ENCODE measurements around the gene BLM. TPM values are rescaled to one million over a fixed set of nuclear protein-coding genes. Genes with fewer than 3 reads are reported as not detected.

The BLM gene
- total and polyA plus RNA-seq, 10 of the 15 experiments (the other 5 are each of a cell fraction or from before 2014, with no cell fraction given), result 23.0 to 68.4 (median 43.9) TPM

- ChIA-PET CTCF (interaction anchor here (0.9 to 1.9 kb wide), 6 partner anchors 68 to 467 kb away, joined by 3 to 7 read pairs (median 4); partner anchors contain the start of gene UNC45A), POLR2A (interaction anchor here (0.7 to 1.2 kb wide), 5 partner anchors 15 to 484 kb away, joined by 3 to 5 read pairs (median 4); no protein-coding TSS in a partner anchor), RAD21 (ENCODE audit: unreplicated experiment) (interaction anchor here (0.6 to 1.3 kb wide), 4 partner anchors 26 to 307 kb away, joined by 3 to 6 read pairs (median 3); no protein-coding TSS in a partner anchor), SMC1A (ENCODE audit: uncharacterized antibody, unreplicated experiment) (interaction anchor here (1.0 to 2.2 kb wide), 9 partner anchors 9 to 183 kb away, joined by 3 to 12 read pairs (median 3); no protein-coding TSS in a partner anchor)
- DNase-seq (ENCODE audit: low read depth, low spot score) (no peak), FAIRE-seq (no peak), ATAC-seq (no peak)
- Histone ChIP-seq H3K36me3 (ENCODE audit: control insufficient read depth in 2 of 2, insufficient read depth in 2 of 2, low read length in 1 of 2) (peaks cover 3 to 12% of the 10 kb centered on the region in 2 experiments; a peak in 2 of 4 replicates), H3K9me3 (replicated peaks; ENCODE audit: control insufficient read depth, insufficient read depth, low read length) (no peaks in the 10 kb centered on the region), H2AFZ (ENCODE audit: control insufficient read depth, low read depth, low read length) (no peak overlapping the region), H3K4me3 (no peak overlapping the region), H3K9ac (ENCODE audit: control insufficient read depth, insufficient read depth, low read length) (no peak overlapping the region), H3K4me1 (ENCODE audit: control insufficient read depth, insufficient read depth, low read length) (peaks cover 11% of the 10 kb centered on the region), H4K20me1 (ENCODE audit: control insufficient read depth, insufficient read depth) (no peaks in the 10 kb centered on the region), H3K4me2 (ENCODE audit: control insufficient read depth, insufficient read depth) (no peak overlapping the region), H3K27ac (ENCODE audit: control insufficient read depth, insufficient read depth) (no peak overlapping the region; the same call in 1 of the 2 replicates), H3K79me2 (ENCODE audit: control insufficient read depth, insufficient read depth, low read length) (no peaks in the 10 kb centered on the region), H3K27me3 (replicated peaks in 1 of 2; ENCODE audit: control insufficient read depth in 2 of 2, insufficient read depth in 2 of 2, low read length in 1 of 2) (no peaks in the 10 kb centered on the region)
- BruUV-seq (replicated peaks), result no TSS peak
- TF ChIP-seq KDM1A (IDR thresholded peaks at IDR 0.05; ENCODE audit: borderline replicate concordance) (no peak), ZNF274 (IDR thresholded peaks at IDR 0.05; ENCODE audit: insufficient read depth, insufficient read length) (no peak)
- 100% methylated on average over 3 of the region's 3 CpGs for WGBS (ENCODE audit: insufficient coverage, insufficient replicate concordance, low lambda C conversion rate, missing lambda C conversion rate)
- intact Hi-C loops (cut with micrococcal nuclease; ENCODE audit: unreplicated experiment) (loop anchor here (5.0 kb wide), 1 partner anchor 84 kb away; no protein-coding TSS in a partner anchor), in situ Hi-C loops (cut with MboI) (no loop called here)
These were observed 70.7 kb downstream of the BLM start for GRCh38 chr15:90787881-90788280.

GRCh38 chr15:90789462-90789861 is 72.3 kb downstream of the BLM start:
- WGBS (ENCODE audit: insufficient coverage, insufficient replicate concordance, low lambda C conversion rate, missing lambda C conversion rate), result 98% methylated on average over 5 of the region's 5 CpGs
- H3K4me3 ChIP-seq, result no peak overlapping the region
- H3K9me3 ChIP-seq (replicated peaks; ENCODE audit: control insufficient read depth, insufficient read depth, low read length), result no peaks in the 10 kb centered on the region
- no peaks in the 10 kb centered on the region for H4K20me1 ChIP-seq (ENCODE audit: control insufficient read depth, insufficient read depth)
- in situ Hi-C loops (cut with MboI) (no loop called here), intact Hi-C loops (cut with micrococcal nuclease; ENCODE audit: unreplicated experiment) (loop anchor here (5.0 kb wide), 1 partner anchor 83 kb away; no protein-coding TSS in a partner anchor)
- FAIRE-seq (no peak), DNase-seq (ENCODE audit: low read depth, low spot score) (no peak), ATAC-seq (no peak)
- POLR2A ChIA-PET, result interaction anchor here (0.6 to 1.1 kb wide), 4 partner anchors 19 to 56 kb away, joined by 3 to 7 read pairs (median 5); no protein-coding TSS in a partner anchor
- no peaks in the 10 kb centered on the region for H3K79me2 ChIP-seq (ENCODE audit: control insufficient read depth, insufficient read depth, low read length)
- SMC1A ChIA-PET (ENCODE audit: uncharacterized antibody, unreplicated experiment), result interaction anchor here (1.0 to 1.8 kb wide), 12 partner anchors 9 to 143 kb away, joined by 3 to 7 read pairs (median 4); partner anchors contain the start of gene HDDC3
- H3K36me3 ChIP-seq (ENCODE audit: control insufficient read depth in 2 of 2, insufficient read depth in 2 of 2, low read length in 1 of 2), result peaks cover 3 to 12% of the 10 kb centered on the region in 2 experiments; a peak in 2 of 4 replicates
- BruUV-seq (replicated peaks), result no TSS peak
- no peak overlapping the region for H3K9ac ChIP-seq (ENCODE audit: control insufficient read depth, insufficient read depth, low read length)
- peaks cover 11% of the 10 kb centered on the region for H3K4me1 ChIP-seq (ENCODE audit: control insufficient read depth, insufficient read depth, low read length)
- CTCF ChIA-PET, result interaction anchor here (0.6 to 2.2 kb wide), 7 partner anchors 11 to 1041 kb away, joined by 3 to 14 read pairs (median 4); partner anchors contain the start of gene FES
- no peak overlapping the region for H3K27ac ChIP-seq (ENCODE audit: control insufficient read depth, insufficient read depth)
- RAD21 ChIA-PET (ENCODE audit: unreplicated experiment), result interaction anchor here (0.7 to 1.7 kb wide), 9 partner anchors 26 to 144 kb away, joined by 3 to 7 read pairs (median 4); no protein-coding TSS in a partner anchor
- no peak overlapping the region for H2AFZ ChIP-seq (ENCODE audit: control insufficient read depth, low read depth, low read length)
- H3K27me3 ChIP-seq (replicated peaks in 1 of 2; ENCODE audit: control insufficient read depth in 2 of 2, insufficient read depth in 2 of 2, low read length in 1 of 2), result no peaks in the 10 kb centered on the region
- H3K4me2 ChIP-seq (ENCODE audit: control insufficient read depth, insufficient read depth), result no peak overlapping the region
- TF ChIP-seq CBFB (IDR thresholded peaks at IDR 0.05; ENCODE audit: low read depth) (no peak), MEF2A (IDR thresholded peaks at IDR 0.05; ENCODE audit: insufficient read depth, low read depth, low read length) (no peak), ESRRA (IDR thresholded peaks at IDR 0.05; ENCODE audit: low read length) (no peak), NFIC (IDR thresholded peaks at IDR 0.05; ENCODE audit: low read depth, low read length) (no peak), SIN3A (IDR thresholded peaks at IDR 0.05; ENCODE audit: low read depth, low read length) (no peak), GATAD2B (conservative IDR thresholded peaks at IDR 0.05; ENCODE audit: low read depth) (no peak), ZNF687 (IDR thresholded peaks at IDR 0.05) (no peak), MXI1 (IDR thresholded peaks at IDR 0.05; ENCODE audit: low read depth, low read length) (no peak), EGR1 (IDR thresholded peaks at IDR 0.05; ENCODE audit: borderline replicate concordance in 1 of 2, low read depth in 2 of 2, low read length in 2 of 2) (no peak), ZNF384 (IDR thresholded peaks at IDR 0.05; ENCODE audit: borderline replicate concordance, low read depth, low read length) (no peak), BMI1 (IDR thresholded peaks at IDR 0.05; ENCODE audit: borderline replicate concordance) (no peak)

Measured in GM12878 (cell line).